Left colon (tissue), 2 donors: ENCODE results near the gene OBI1. TPM values are rescaled to one million over a fixed set of nuclear protein-coding genes. Genes with fewer than 3 reads are reported as not detected.
"Not testable (repeated sequence)": the region's sequence is repeated elsewhere in the genome, so short reads cannot be mapped to it uniquely, and the experiment has no call there.

Experiments
- ATAC-seq: fragments of 200-7000 bp; cut with Tn5 transposase; one replicate; pipeline ENCODE4 v1.9.1; 2020; ENCODE audit warnings: mild to moderate bottlenecking, moderate library complexity
- DNase-seq, 2 donors: peaks; one replicate each; pipeline ENCODE4 v3.0.0-alpha.2; 2020
- intact Hi-C, 2 donors: fragments of 100-400 bp; cut with DNase I in 1 of 2; cut with micrococcal nuclease in 1 of 2; formaldehyde crosslinking; loops; one replicate each; pipeline versions ENCODE4 v1.11.2 to v1.14.0; 2022; cut with DNase I, micrococcal nuclease
- total RNA-seq, 2 donors: library from RNA; stranded (reverse); fragmentation: NEBNext Ultra II Directional; extraction: Animal tissue kit (Norgen Biotek cat#: 25700); gene quantifications; one replicate each; pipeline ENCODE4 v1.2.1, GENCODE V29; 2021
- donor health status: DM: no; HTN: no; CAD: no.
- donor health status: DM: yes; HTN: yes; CAD: no.

OBI1 gene
- total RNA-seq, 2 donors from 2014 or later = 4.9 to 5.7 TPM

GRCh38 chr13:78650717-78651083 lies 8.3 kb downstream of the OBI1 start:
- intact Hi-C loops = no loop called here
- no peak for DNase-seq
- no peak for ATAC-seq

- intact Hi-C loops = no loop called here
- DNase-seq = no peak
- no peak for ATAC-seq
Measured at GRCh38 chr13:78649997-78650716, 8.8 kb downstream of the OBI1 start.

GRCh38 chr13:78647109-78647678 lies 11.8 kb downstream of the OBI1 start:
- DNase-seq, intact Hi-C loops, ATAC-seq: not testable (repeated sequence)

- ATAC-seq (no peak), DNase-seq (no peak)
- intact Hi-C loops = no loop called here
Measured at GRCh38 chr13:78638216-78638615, 20.7 kb downstream of the OBI1 start.

- ATAC-seq (no peak), DNase-seq (no peak)
- intact Hi-C loops = no loop called here
Measured at GRCh38 chr13:78636495-78636894, 22.5 kb downstream of the OBI1 start.

GRCh38 chr13:78632996-78633395 lies 26.0 kb downstream of the OBI1 start:
- ATAC-seq = no peak

GRCh38 chr13:78631077-78631476 lies 27.9 kb downstream of the OBI1 start:
- intact Hi-C loops = no loop called here
- DNase-seq = no peak
- ATAC-seq = peak; percentile 99

More at GRCh38 chr13:78632996-78633395, 26.0 kb downstream of the OBI1 start:
- no peak for DNase-seq
- intact Hi-C loops = no loop called here

- intact Hi-C loops = no loop called here
- DNase-seq = no peak
- ATAC-seq = no peak
Measured at GRCh38 chr13:78630511-78630910, 28.4 kb downstream of the OBI1 start.

GRCh38 chr13:78625384-78625783 lies 33.6 kb downstream of the OBI1 start:
- intact Hi-C loops = no loop called here
- ATAC-seq (no peak), DNase-seq (no peak)

GRCh38 chr13:78623132-78623531 lies 35.8 kb downstream of the OBI1 start:
- ATAC-seq (no peak), DNase-seq (no peak)
- intact Hi-C loops = no loop called here

- intact Hi-C loops = no loop called here
- ATAC-seq (no peak), DNase-seq (no peak)
Measured at GRCh38 chr13:78620936-78621470, 38.0 kb downstream of the OBI1 start.

GRCh38 chr13:78618411-78618810 lies 40.5 kb downstream of the OBI1 start:
- intact Hi-C loops = no loop called here
- DNase-seq (no peak), ATAC-seq (peak; percentile 71)

- intact Hi-C loops = no loop called here
- no peak for ATAC-seq
- no peak for DNase-seq
Measured at GRCh38 chr13:78611040-78611439, 47.9 kb downstream of the OBI1 start.

- intact Hi-C loops = no loop called here
- ATAC-seq (no peak), DNase-seq (no peak)
Measured at GRCh38 chr13:78610381-78610883, 48.5 kb downstream of the OBI1 start.

- intact Hi-C loops = no loop called here
- ATAC-seq (peak; percentile 33), DNase-seq (peak in 1 of 2 donors; percentile 24)
Measured at GRCh38 chr13:78609464-78610205, 49.3 kb downstream of the OBI1 start.

- peak in 1 of 2 donors; percentile 13 for DNase-seq
- intact Hi-C loops = no loop called here
- peak; percentile 36 for ATAC-seq
Measured at GRCh38 chr13:78608688-78609463, 50.1 kb downstream of the OBI1 start.

- ATAC-seq = no peak
- intact Hi-C loops = no loop called here
Measured at GRCh38 chr13:78608252-78608687, 50.7 kb downstream of the OBI1 start.

GRCh38 chr13:78607409-78608251 lies 51.3 kb downstream of the OBI1 start:
- no peak for DNase-seq
- no peak for ATAC-seq
- intact Hi-C loops = no loop called here

More at GRCh38 chr13:78608252-78608687, 50.7 kb downstream of the OBI1 start:
- DNase-seq = no peak
